HepG2 (cell line): ENCODE results near the gene CUEDC2.

Experiments
- BHLHE40 ChIP-seq: IDR thresholded peaks from 2 replicates; pipeline ENCODE4 v1.6.1; 2011; ENCODE audit warnings: low read length, improper control_type of control experiment
- CTCF ChIP-seq: sonication (generic); formaldehyde crosslinking; IDR thresholded peaks from 2 replicates; pipeline ENCODE4 v1.5.0; 2020; ENCODE audit warnings: mild to moderate bottlenecking, missing genetic modification reagents, moderate library complexity
- GATAD2A ChIP-seq: IDR thresholded peaks from 2 replicates; pipeline ENCODE4 v1.6.1; 2016
- RXRA ChIP-seq: sonication (generic); formaldehyde crosslinking; IDR thresholded peaks from 2 replicates; pipeline ENCODE4 v1.5.1; 2020; ENCODE audit warnings: missing genetic modification reagents
- ZNF850 ChIP-seq: sonication (generic); formaldehyde crosslinking; conservative IDR thresholded peaks from 2 replicates; pipeline ENCODE4 v1.9.0; 2021; ENCODE audit warnings: mild to moderate bottlenecking, missing genetic modification reagents
- ZSCAN22 ChIP-seq: sonication (generic); formaldehyde crosslinking; IDR thresholded peaks from 2 replicates; pipeline ENCODE4 v1.4.0; 2020; ENCODE audit warnings: mild to moderate bottlenecking, missing genetic modification reagents
- ZSCAN29 ChIP-seq: sonication (generic); formaldehyde crosslinking; conservative IDR thresholded peaks from 2 replicates; pipeline ENCODE4 v1.4.0; 2020; ENCODE audit warnings: mild to moderate bottlenecking, missing genetic modification reagents
- TF ChIP-seq, protein P1 (sequence below): sonication (generic); formaldehyde crosslinking; IDR thresholded peaks from 2 replicates; pipeline ENCODE4 v1.8.1; 2023; ENCODE audit warnings: mild to moderate bottlenecking, inconsistent platforms, moderate library complexity, missing genetic modification reagents, borderline replicate concordance

GRCh38 chr10:102423372-102423968 lies 8.9 kb downstream of the CUEDC2 start:
- no peak for TF ChIP-seq RXRA (CRISPR knock-in tag)
- no peak for TF ChIP-seq GATAD2A
- no peak for TF ChIP-seq CTCF (CRISPR knock-in tag)
- TF ChIP-seq, protein P1, sequence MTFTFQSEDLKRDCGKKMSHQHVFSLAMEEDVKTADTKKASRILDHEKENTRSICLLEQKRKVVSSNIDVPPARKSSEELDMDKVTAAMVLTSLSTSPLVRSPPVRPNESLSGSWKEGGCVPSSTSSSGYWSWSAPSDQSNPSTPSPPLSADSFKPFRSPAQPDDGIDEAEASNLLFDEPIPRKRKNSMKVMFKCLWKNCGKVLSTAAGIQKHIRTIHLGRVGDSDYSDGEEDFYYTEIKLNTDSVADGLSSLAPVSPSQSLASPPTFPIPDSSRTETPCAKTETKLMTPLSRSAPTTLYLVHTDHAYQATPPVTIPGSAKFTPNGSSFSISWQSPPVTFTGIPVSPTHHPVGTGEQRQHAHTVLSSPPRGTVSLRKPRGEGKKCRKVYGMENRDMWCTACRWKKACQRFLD (CRISPR knock-in tag) = no peak
- no peak for TF ChIP-seq ZSCAN22
- TF ChIP-seq ZSCAN29 = no peak
- no peak for TF ChIP-seq BHLHE40
- TF ChIP-seq ZNF850 = no peak
